Erythroblast (primary cell): ENCODE data around the gene IQCH.

Experiments
- GATA1 ChIP-seq: IDR thresholded peaks from 2 replicates; pipeline ENCODE4 v1.6.1; 2011; ENCODE audit warnings: low read depth, mild to moderate bottlenecking, control low read depth, low read length, moderate library complexity
- POLR2A ChIP-seq: IDR thresholded peaks from 2 replicates; pipeline ENCODE4 v1.6.1; 2011; ENCODE audit warnings: mild to moderate bottlenecking, low read length

DNA sequence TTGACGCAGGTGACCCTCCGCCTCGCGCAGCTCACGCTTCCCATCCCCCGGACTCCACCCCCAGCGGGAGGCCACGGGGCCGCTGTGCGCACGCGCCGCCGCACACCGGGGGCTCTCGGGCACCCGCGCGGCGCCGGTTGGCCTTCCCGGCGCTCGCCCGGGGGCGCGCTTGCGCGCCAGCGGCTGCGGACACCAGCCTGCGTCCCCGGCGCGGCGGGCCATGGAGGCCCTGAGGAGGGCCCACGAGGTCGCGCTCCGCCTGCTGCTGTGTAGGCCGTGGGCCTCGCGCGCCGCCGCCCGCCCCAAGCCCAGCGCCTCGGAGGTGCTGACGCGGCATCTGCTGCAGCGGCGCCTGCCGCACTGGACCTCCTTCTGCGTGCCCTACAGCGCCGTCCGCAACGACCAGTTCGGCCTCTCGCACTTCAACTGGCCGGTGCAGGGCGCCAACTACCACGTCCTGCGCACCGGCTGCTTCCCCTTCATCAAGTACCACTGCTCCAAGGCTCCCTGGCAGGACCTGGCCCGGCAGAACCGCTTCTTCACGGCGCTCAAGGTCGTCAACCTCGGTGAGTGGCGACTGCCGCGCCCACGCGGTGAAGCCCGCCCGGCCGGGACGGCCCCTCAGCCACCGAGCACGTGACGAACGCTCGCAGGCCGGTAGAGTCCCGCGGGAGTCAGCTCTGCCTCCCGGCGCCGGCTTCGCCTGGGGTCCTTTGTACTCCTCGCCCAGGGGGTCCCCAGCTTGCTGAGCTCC, 266.6 kb downstream of the IQCH start, which contains the start of gene C15orf61:
- TF ChIP-seq POLR2A (peak; percentile 90), GATA1 (no peak)
